ENCODE data around the gene SUDS3. TPM values are rescaled to one million over a fixed set of nuclear protein-coding genes. Genes with fewer than 3 reads are reported as not detected.

SUDS3 gene
- total and polyA plus RNA-seq, 2 experiments from 2014 or later = 53.0 to 77.1 TPM

- Mint-ChIP-seq H3K27ac (no peak overlapping the region), H3K4me3 (no peak overlapping the region), H3K4me1 (no peaks in the 10 kb centered on the region), H3K9me3 (peaks cover 47% of the 10 kb centered on the region), H3K27me3 (ENCODE audit: insufficient read depth, low read depth, poor library complexity) (no peaks in the 10 kb centered on the region), H3K36me3 (ENCODE audit: low read depth) (peaks cover 12% of the 10 kb centered on the region; the same call in 2 of the 3 replicates)
- DNase-seq (ENCODE audit: low spot score) (no peak), ATAC-seq (no peak)
- TF ChIP-seq EZH2 (IDR thresholded peaks at IDR 0.05; ENCODE audit: low read depth, unreplicated experiment) (no peak), EZH2phosphoT487 (IDR thresholded peaks at IDR 0.05; ENCODE audit: unreplicated experiment) (no peak), ETS1 (IDR thresholded peaks at IDR 0.05) (no peak), ZNF331 (CRISPR knock-in tag; IDR thresholded peaks at IDR 0.05; ENCODE audit: low read depth) (no peak), ZNF462 (CRISPR knock-in tag; IDR thresholded peaks at IDR 0.05) (no peak), NANOG (IDR thresholded peaks at IDR 0.05; ENCODE audit: borderline replicate concordance) (no peak), STAT1 (IDR thresholded peaks at IDR 0.05; ENCODE audit: unreplicated experiment) (no peak), JUNB (IDR thresholded peaks at IDR 0.05; ENCODE audit: unreplicated experiment) (no peak), POLR2AphosphoS5 (IDR thresholded peaks at IDR 0.05; ENCODE audit: low read depth) (no peak), CREB1 (CRISPR knock-in tag; IDR thresholded peaks at IDR 0.05; ENCODE audit: low read depth) (no peak), REST (IDR thresholded peaks at IDR 0.05; ENCODE audit: unreplicated experiment) (no peak), ZNF114 (CRISPR knock-in tag; IDR thresholded peaks at IDR 0.05) (no peak), CTCF (conservative IDR thresholded peaks at IDR 0.05; ENCODE audit: low read depth in 2 of 2) (no peak)
- no peaks in the 10 kb centered on the region for H3K36me3 ChIP-seq (ENCODE audit: insufficient read depth)
- H4K20me1 ChIP-seq (replicated peaks; ENCODE audit: insufficient read depth) = no peaks in the 10 kb centered on the region
- no peak overlapping the region for H3K27ac ChIP-seq (ENCODE audit: low read depth)
- no peak overlapping the region for H3K4me3 ChIP-seq
- H3F3A ChIP-seq (replicated peaks; ENCODE audit: low read depth) = no peaks in the 10 kb centered on the region
- no peak overlapping the region for H2AFZ ChIP-seq
- H3K4me1 ChIP-seq (ENCODE audit: insufficient read depth) = no peaks in the 10 kb centered on the region
- no peaks in the 10 kb centered on the region for H3K79me2 ChIP-seq (replicated peaks; ENCODE audit: insufficient read depth)
- no peak overlapping the region for H3K4me2 ChIP-seq
- H3K9me2 ChIP-seq (ENCODE audit: insufficient read depth) = peaks cover 5% of the 10 kb centered on the region; the same call in 1 of the 2 replicates
- H3K27me3 ChIP-seq (ENCODE audit: insufficient read depth) = no peaks in the 10 kb centered on the region
Observed at GRCh38 chr12:118456741-118457140, 80.4 kb downstream of the SUDS3 start.

Data from GM23338 (cell line).